Activated CD4-positive, alpha-beta T cell treated with anti-CD3 and anti-CD28 coated beads for 48 hours (primary cell): Measurements from ENCODE around the gene NPW.

Experiments used
- DNase-seq: peaks from one replicate; pipeline ENCODE4 v3.0.0-alpha.2; 2020

The NPW gene

GRCh38 chr16:2056077-2056476 is 36.5 kb downstream of the NPW start:
- no peak for DNase-seq

GRCh38 chr16:2056681-2057407 is 37.3 kb downstream of the NPW start:
- no peak for DNase-seq

GRCh38 chr16:2057438-2057837 is 37.9 kb downstream of the NPW start:
- DNase-seq: no peak

GRCh38 chr16:2058420-2058819 is 38.8 kb downstream of the NPW start:
- DNase-seq: no peak

- DNase-seq: no peak
Observed at GRCh38 chr16:2058872-2059271, 39.3 kb downstream of the NPW start.

- no peak for DNase-seq
Observed at GRCh38 chr16:2060346-2060745, 40.8 kb downstream of the NPW start.

- no peak for DNase-seq
Observed at GRCh38 chr16:2061023-2061422, 41.4 kb downstream of the NPW start.

GRCh38 chr16:2061526-2061925 is 41.9 kb downstream of the NPW start:
- no peak for DNase-seq

- DNase-seq: no peak
Observed at GRCh38 chr16:2062801-2063200, 43.2 kb downstream of the NPW start.

- no peak for DNase-seq
Observed at GRCh38 chr16:2063861-2064260, 44.3 kb downstream of the NPW start.

- no peak for DNase-seq
Observed at GRCh38 chr16:2064368-2064945, 44.9 kb downstream of the NPW start.

- no peak for DNase-seq
Observed at GRCh38 chr16:2066139-2066538, 46.6 kb downstream of the NPW start.
